Mesenchymal stem cell (in vitro differentiated cells and primary cell): ENCODE results near the gene TBX21.

Experiments used
- DNase-seq: peaks from one replicate; pipeline ENCODE4 v3.0.0-alpha.2; 2013
- H2AFZ ChIP-seq: one replicate; pipeline ENCODE4 v1.6.1; 2013; ENCODE audit warnings: low read depth, mild to moderate bottlenecking, control low read depth, inconsistent platforms, low read length, moderate library complexity
- H2AK5ac ChIP-seq: 2 replicates; pipeline ENCODE4 v1.6.1; 2013; ENCODE audit warnings: low read length, moderate library complexity, mild to moderate bottlenecking, inconsistent platforms; ENCODE audit not compliant: severe bottlenecking
- H2BK120ac ChIP-seq: one replicate; pipeline ENCODE4 v1.6.1; 2013; ENCODE audit warnings: low read depth, mild to moderate bottlenecking, inconsistent platforms, low read length, moderate library complexity
- H2BK12ac ChIP-seq, 2 experiments: one replicate each; pipeline ENCODE4 v1.6.1; 2013; ENCODE audit warnings: inconsistent platforms in 2 of 2, low read length in 2 of 2, mild to moderate bottlenecking in 2 of 2, moderate library complexity in 2 of 2, control low read depth in 1 of 2
- H2BK15ac ChIP-seq: one replicate; pipeline ENCODE4 v1.6.1; 2013; ENCODE audit warnings: mild to moderate bottlenecking, low read depth, inconsistent platforms; ENCODE audit not compliant: poor library complexity, severe bottlenecking
- H2BK5ac ChIP-seq: 2 replicates; pipeline ENCODE4 v1.6.1; 2013; ENCODE audit warnings: low read depth, mild to moderate bottlenecking, low read length, control low read depth, inconsistent platforms; ENCODE audit not compliant: poor library complexity, severe bottlenecking
- H3K14ac ChIP-seq, 2 experiments: one replicate each; pipeline ENCODE4 v1.6.1; 2013; ENCODE audit warnings: inconsistent platforms in 2 of 2, low read length in 2 of 2, control low read depth in 1 of 2, mild to moderate bottlenecking in 1 of 2, moderate library complexity in 1 of 2
- H3K18ac ChIP-seq, 2 experiments: one replicate each; pipeline ENCODE4 v1.6.1; 2013; ENCODE audit warnings: inconsistent platforms in 2 of 2, low read length in 2 of 2, control low read depth in 1 of 2, low read depth in 1 of 2, mild to moderate bottlenecking in 1 of 2
- H3K23ac ChIP-seq, 2 experiments: one replicate each; pipeline ENCODE4 v1.6.1; 2013; ENCODE audit warnings: inconsistent platforms in 2 of 2, low read length in 2 of 2, mild to moderate bottlenecking in 2 of 2, moderate library complexity in 2 of 2, control low read depth in 1 of 2
- H3K27ac ChIP-seq: 2 replicates; pipeline ENCODE4 v1.5.1; 2013; ENCODE audit warnings: mild to moderate bottlenecking, moderate library complexity, low read length, control low read depth, inconsistent platforms; ENCODE audit not compliant: poor library complexity, severe bottlenecking
- H3K27me3 ChIP-seq, 2 experiments: 2 replicates each; pipeline versions ENCODE4 v1.6.1 to v1.7.0; 2013; ENCODE audit warnings: low read length in 2 of 2, mild to moderate bottlenecking in 2 of 2, moderate library complexity in 2 of 2, control low read depth in 1 of 2, inconsistent platforms in 1 of 2; ENCODE audit not compliant: control insufficient read depth in 1 of 2, insufficient read depth in 1 of 2
- H3K36me3 ChIP-seq, 2 experiments: 2 replicates each; pipeline versions ENCODE4 v1.6.1 to v1.7.0; 2013; ENCODE audit warnings: low read length in 2 of 2, control low read depth in 1 of 2, inconsistent platforms in 1 of 2, low read depth in 1 of 2, mild to moderate bottlenecking in 1 of 2; ENCODE audit not compliant: insufficient read depth in 2 of 2, control insufficient read depth in 1 of 2
- H3K4ac ChIP-seq, 2 experiments: one replicate each; pipeline ENCODE4 v1.6.1; 2013; ENCODE audit warnings: inconsistent platforms in 2 of 2, low read length in 2 of 2, mild to moderate bottlenecking in 2 of 2, moderate library complexity in 2 of 2, control low read depth in 1 of 2, low read depth in 1 of 2
- H3K4me1 ChIP-seq: 2 replicates; pipeline ENCODE4 v1.6.1; 2013; ENCODE audit warnings: low read depth, low read length, control low read depth; ENCODE audit not compliant: control insufficient read depth, insufficient read depth
- H3K4me2 ChIP-seq: 2 replicates; pipeline ENCODE4 v1.6.1; 2013; ENCODE audit warnings: low read length, mild to moderate bottlenecking, inconsistent platforms; ENCODE audit not compliant: poor library complexity, severe bottlenecking
- H3K4me3 ChIP-seq, 2 experiments: 2 replicates each; pipeline versions ENCODE4 v1.5.1 to v1.7.0; 2013; ENCODE audit warnings: low read length in 2 of 2, mild to moderate bottlenecking in 2 of 2, control low read depth in 1 of 2, low read depth in 1 of 2; ENCODE audit not compliant: insufficient read depth in 1 of 2
- H3K79me1 ChIP-seq: replicated peaks from 2 replicates; pipeline ENCODE4 v1.6.1; 2013; ENCODE audit warnings: mild to moderate bottlenecking, control low read depth, low read length, inconsistent platforms; ENCODE audit not compliant: poor library complexity, severe bottlenecking
- H3K9ac ChIP-seq: 2 replicates; pipeline ENCODE4 v1.7.0; 2013; ENCODE audit warnings: mild to moderate bottlenecking, low read length, moderate library complexity
- H3K9me3 ChIP-seq: 2 replicates; pipeline ENCODE4 v1.7.0; 2013; ENCODE audit warnings: mild to moderate bottlenecking, low read length; ENCODE audit not compliant: control insufficient read depth
- H4K8ac ChIP-seq: one replicate; pipeline ENCODE4 v1.6.1; 2013; ENCODE audit warnings: inconsistent platforms, mild to moderate bottlenecking, low read length, moderate library complexity
- H4K91ac ChIP-seq: one replicate; pipeline ENCODE4 v1.6.1; 2013; ENCODE audit warnings: mild to moderate bottlenecking, low read length, inconsistent platforms
- WGBS: methylation state at CpG from one replicate; pipeline ENCODE4 v1.1.7; 2013; ENCODE audit warnings: mixed read lengths; 5-methylcytosine and 5-hydroxymethylcytosine counted together

The TBX21 gene

DNA sequence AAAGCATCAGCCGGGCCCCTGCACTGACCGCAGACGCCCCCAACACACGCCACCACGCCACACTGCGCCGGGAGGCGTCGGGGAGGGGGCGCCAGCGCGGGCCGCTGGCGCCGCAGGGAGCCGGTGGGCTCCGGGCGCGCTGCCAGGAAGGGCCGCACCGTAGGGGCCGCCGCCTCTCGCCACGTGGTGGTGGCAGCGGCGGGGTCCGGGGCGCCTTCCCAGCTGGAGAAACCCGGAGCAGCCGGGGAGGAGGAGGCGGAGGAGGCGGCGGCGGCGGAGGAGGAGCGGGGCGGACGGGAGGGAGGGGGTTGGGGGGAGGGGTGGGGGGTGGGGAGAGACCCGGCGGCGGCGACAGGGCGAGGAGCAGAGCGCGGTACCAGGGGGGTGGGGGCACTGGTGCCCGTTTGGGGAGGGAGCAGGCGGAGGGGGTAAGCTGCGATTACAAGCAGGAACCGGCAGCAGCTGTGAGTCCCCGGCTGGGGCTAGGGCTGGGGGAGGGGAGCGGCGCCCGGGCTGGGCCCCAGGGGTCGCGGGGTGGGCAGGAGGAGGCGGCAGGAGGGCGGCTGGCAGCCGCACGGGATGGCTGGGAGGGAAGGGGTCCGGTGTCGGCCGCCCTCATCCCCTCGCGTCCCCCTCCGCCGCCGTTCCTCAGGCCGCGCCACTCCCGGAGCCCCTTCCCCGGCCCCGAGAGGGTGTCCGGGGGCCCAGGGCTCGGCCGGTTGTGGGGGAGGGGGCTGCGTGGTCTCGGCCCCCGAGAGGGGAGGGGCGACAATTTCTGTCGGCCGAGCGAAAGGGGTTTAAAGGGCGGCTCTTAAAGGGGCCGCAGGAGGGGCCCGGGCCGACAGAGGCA lies 39.1 kb upstream of the TBX21 start, which contains the start of gene TBKBP1:
TBKBP1 (plus strand) TSS at position 431 of the 850 bp plus-strand sequence. CDS start 1,952 bp downstream, outside the sequence.
- Histone ChIP-seq H2AFZ (no peak within 1 kb of the TSS), H3K9ac (peak within 1 kb of the TSS; percentile 89), H3K4me3 (peak within 1 kb of the TSS; percentile 79 to 86), H3K18ac (peak within 1 kb of the TSS; percentile 95 to 98), H2BK12ac (peak within 1 kb of the TSS; percentile 63 to 89), H3K23ac (peak within 1 kb of the TSS in 1 of 2 experiments; percentile 16), H2BK15ac (peak within 1 kb of the TSS; percentile 95), H3K9me3 (no peaks in the 10 kb centered on the region), H3K4me1 (peaks cover 25% of the 10 kb centered on the region), H2BK120ac (peak within 1 kb of the TSS; percentile 93), H3K27ac (no peak within 1 kb of the TSS), H4K8ac (peak within 1 kb of the TSS; percentile 93), H3K14ac (peak within 1 kb of the TSS; percentile 11 to 57), H3K27me3 (no peaks in the 10 kb centered on the region), H3K36me3 (peaks cover 24% of the 10 kb centered on the region in 2 experiments), H2BK5ac (peak within 1 kb of the TSS; percentile 47), H2AK5ac (no peak within 1 kb of the TSS), H3K79me1 (peaks cover 4% of the 10 kb centered on the region), H3K4ac (peak within 1 kb of the TSS; percentile 72 to 93), H4K91ac (peak within 1 kb of the TSS; percentile 95), H3K4me2 (peak within 1 kb of the TSS; percentile 92)
- under 1% methylated on average over 44 of the region's 87 CpGs for whole genome bisulfite sequencing
- peak; percentile 73 for DNase-seq

DNA sequence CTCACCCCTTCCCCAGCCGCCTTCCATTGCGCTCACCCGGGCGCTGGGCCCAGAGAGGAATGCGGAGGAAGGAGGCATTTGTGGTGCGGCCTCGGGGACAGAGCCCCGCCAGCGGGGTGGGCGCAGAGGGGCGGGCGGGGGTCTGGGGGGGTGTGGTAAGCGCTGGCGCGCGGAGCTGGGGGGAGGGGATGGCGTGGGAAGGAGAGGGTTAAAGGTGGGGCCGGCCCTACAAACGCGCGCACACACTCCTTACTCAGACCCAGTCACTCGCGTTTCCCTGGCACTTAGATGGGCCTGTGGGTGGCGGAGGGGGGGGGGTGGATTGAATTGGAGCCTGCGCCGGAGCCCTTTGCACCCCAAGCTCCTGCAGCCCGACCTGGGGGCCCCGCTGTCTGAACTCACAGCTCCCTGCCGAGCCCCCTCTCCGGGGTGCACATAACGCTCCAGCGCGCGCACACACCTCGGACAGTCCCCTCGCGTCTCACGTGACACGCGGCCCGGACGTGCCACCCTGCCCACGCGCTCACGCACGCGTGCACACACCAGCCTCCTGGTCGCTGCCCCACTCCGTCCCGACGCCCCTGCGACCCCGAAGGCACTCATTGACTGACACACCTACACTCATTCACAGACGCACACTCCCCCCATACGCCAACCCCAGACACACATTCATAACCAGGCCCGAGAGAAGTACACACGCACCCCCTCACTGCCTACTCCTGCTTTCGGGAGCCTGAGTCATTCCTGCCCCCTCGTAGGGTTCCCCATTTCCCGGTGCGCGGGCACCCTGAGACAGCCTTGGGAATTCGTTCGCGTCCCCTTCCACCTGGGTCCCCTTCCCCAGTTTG lies 38.2 kb upstream of the TBX21 start:
- peak overlapping the region; percentile 93 for H4K8ac ChIP-seq
- WGBS, result under 1% methylated on average over 39 of the region's 65 CpGs
- peak overlapping the region; percentile 76 for H2BK15ac ChIP-seq
- H3K4me2 ChIP-seq, result peak overlapping the region; percentile 85
- H3K9me3 ChIP-seq, result no peaks in the 10 kb centered on the region
- H2AK5ac ChIP-seq, result no peak overlapping the region
- no peaks in the 10 kb centered on the region for H3K27me3 ChIP-seq
- H3K36me3 ChIP-seq, result peaks cover 31 to 33% of the 10 kb centered on the region in 2 experiments
- peak overlapping the region; percentile 79 to 86 for H3K4me3 ChIP-seq
- H3K79me1 ChIP-seq, result peaks cover 4% of the 10 kb centered on the region
- H3K9ac ChIP-seq, result peak overlapping the region; percentile 89
- H3K23ac ChIP-seq, result peak overlapping the region in 1 of 2 experiments; percentile 16
- H4K91ac ChIP-seq, result peak overlapping the region; percentile 95
- peak overlapping the region; percentile 63 to 89 for H2BK12ac ChIP-seq
- DNase-seq, result peak; percentile 65
- peak overlapping the region; percentile 95 to 98 for H3K18ac ChIP-seq
- H3K4ac ChIP-seq, result peak overlapping the region; percentile 72 to 93
- no peak overlapping the region for H2BK5ac ChIP-seq
- H2BK120ac ChIP-seq, result peak overlapping the region; percentile 93
- no peak overlapping the region for H2AFZ ChIP-seq
- no peak overlapping the region for H3K27ac ChIP-seq
- H3K4me1 ChIP-seq, result peaks cover 25% of the 10 kb centered on the region
- H3K14ac ChIP-seq, result peak overlapping the region; percentile 11 to 57

DNA sequence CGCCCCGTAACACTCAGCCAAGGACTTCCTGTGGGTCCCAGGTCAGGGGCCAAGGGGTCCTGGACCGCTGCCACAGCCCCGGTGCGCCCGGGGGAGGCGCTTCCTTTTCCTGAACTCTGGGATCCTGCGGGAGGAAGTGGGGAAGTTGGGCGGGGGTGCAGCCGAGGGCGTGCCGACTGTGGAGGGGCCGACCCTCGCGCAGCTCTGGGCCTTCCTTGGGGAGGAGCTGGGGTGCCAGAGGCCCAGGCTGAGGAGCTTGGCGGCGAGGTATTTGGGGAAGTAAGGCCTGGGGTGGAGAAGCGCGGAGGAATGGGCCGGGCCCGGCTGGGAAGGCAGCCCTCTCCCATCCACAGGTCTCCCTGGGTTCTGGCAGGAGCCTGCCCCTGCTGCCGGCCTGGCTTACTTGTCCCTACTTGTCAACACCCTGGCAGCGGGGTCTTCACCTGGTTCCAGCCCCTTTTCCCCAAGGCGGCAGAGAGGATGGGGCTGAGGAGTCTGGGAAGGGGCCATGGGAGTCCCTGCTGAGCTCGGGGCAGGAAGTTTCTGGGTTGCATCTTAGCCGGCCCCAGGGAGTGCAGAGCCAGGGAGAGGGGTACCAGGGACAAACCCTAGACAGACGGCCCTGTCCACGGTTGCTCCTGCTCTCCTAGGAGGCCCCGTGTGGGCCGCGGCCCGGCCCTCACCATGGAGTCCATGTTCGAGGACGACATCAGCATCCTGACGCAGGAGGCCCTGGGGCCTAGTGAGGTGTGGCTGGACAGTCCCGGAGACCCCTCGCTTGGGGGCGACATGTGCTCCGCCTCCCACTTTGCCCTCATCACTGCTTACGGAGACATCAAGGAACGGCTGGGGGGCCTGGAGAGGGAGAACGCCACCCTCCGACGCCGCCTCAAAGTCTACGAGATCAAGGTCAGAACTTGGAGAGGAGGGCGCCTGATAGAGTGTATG lies 37.3 kb upstream of the TBX21 start:
- Histone ChIP-seq H3K4me2 (peak overlapping the region; percentile 85), H3K14ac (no peak overlapping the region), H3K4me1 (peaks cover 25% of the 10 kb centered on the region), H2BK5ac (no peak overlapping the region), H3K4ac (peak overlapping the region; percentile 72 to 93), H3K4me3 (peak overlapping the region; percentile 79 to 86), H2BK15ac (no peak overlapping the region), H4K8ac (peak overlapping the region; percentile 93), H2BK12ac (peak overlapping the region; percentile 41 to 42), H3K23ac (no peak overlapping the region), H3K27me3 (no peaks in the 10 kb centered on the region), H3K18ac (peak overlapping the region; percentile 95 to 98), H3K36me3 (peaks cover 36 to 39% of the 10 kb centered on the region in 2 experiments), H3K27ac (no peak overlapping the region), H2AK5ac (no peak overlapping the region), H3K79me1 (peaks cover 4% of the 10 kb centered on the region), H4K91ac (peak overlapping the region; percentile 95), H2BK120ac (peak overlapping the region; percentile 67), H3K9ac (peak overlapping the region; percentile 89), H2AFZ (no peak overlapping the region), H3K9me3 (no peaks in the 10 kb centered on the region)
- DNase-seq, result peak; percentile 22
- 42% methylated on average over 43 of the region's 47 CpGs for WGBS
